ENCODE measurements around the gene CLEC16A.
"Not testable (repeated sequence)": the region's sequence is repeated elsewhere in the genome, so short reads cannot be mapped to it uniquely, and the experiment has no call there.

The CLEC16A gene

GRCh38 chr16:10964891-10965326 lies 20.5 kb downstream of the CLEC16A start:
- peak in 1 of 2 donors; percentile 59 for DNase-seq (ENCODE audit: low read depth in 1 of 2, low spot score in 1 of 2)

GRCh38 chr16:10965440-10966061 lies 21.2 kb downstream of the CLEC16A start:
- no peak for DNase-seq (ENCODE audit: low read depth in 1 of 2, low spot score in 1 of 2)

DNA sequence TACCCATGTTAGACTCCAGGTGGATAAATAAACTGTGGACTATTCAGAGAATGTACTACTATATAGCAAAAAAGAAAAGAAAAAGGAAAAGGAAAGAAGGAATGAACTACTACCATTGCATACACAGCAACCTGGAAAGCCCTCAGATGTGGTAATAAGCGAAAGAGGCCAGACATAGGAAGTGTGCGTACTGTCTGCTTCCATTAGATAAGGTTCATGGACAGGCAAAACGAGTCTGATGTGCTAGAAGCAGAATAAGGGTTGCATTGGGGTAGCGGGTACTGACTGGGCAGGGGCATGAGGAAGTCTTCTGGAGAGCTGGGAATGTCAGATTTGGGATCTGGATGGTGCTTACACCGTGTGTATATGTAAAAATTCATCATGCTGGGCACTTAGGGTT lies 21.8 kb downstream of the CLEC16A start:
- no peak for DNase-seq (ENCODE audit: low read depth in 1 of 2, low spot score in 1 of 2)

GRCh38 chr16:10966559-10966958 lies 22.2 kb downstream of the CLEC16A start:
- not testable (repeated sequence) for DNase-seq (ENCODE audit: low read depth in 1 of 2, low spot score in 1 of 2)

DNA sequence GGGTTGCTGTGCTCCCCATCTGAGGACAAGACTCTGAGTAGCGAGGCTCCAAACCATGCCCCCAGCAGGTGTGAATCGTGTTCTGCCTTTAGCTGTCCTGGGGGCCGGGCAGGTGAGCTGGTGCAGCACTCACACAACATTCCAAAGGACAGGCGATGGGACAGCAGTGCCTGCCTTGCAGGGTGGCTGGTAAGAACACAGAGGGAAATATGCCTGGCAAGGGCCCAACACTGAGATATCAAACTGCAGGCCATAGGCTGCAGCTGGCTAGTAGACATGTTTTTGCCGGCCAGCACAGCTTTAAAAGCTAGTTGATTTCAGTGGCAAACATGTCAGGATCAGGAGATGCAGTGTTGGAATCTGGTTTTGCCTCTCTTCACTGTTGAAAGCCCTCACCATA lies 23.6 kb downstream of the CLEC16A start:
- no peak for DNase-seq (ENCODE audit: low read depth in 1 of 2, low spot score in 1 of 2)

- DNase-seq (ENCODE audit: low read depth in 1 of 2, low spot score in 1 of 2) = no peak
Observed at GRCh38 chr16:10968498-10968897, 24.1 kb downstream of the CLEC16A start.

DNA sequence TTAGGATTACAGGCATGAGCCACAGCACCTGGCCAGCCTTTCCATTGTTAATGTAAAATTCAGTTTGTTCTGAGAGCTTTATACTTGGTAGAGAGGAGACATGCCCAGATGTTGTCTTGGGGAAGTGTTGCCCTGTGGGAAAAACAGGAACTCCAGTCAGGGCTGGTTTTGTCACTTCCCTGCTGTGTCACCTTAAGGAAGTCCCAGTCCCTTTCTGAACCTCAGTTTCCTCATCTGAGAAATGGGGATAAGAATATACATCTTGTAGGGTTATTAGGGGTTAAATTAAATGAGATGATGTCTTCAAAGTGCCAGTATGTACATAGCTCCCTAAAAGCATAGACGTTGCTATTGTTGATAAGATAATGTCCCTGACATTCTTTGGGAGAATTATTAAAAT lies 25.3 kb downstream of the CLEC16A start:
- no peak for DNase-seq (ENCODE audit: low read depth in 1 of 2, low spot score in 1 of 2)

GRCh38 chr16:10970065-10970464 lies 25.7 kb downstream of the CLEC16A start:
- DNase-seq (ENCODE audit: low read depth in 1 of 2, low spot score in 1 of 2) = no peak

GRCh38 chr16:10971560-10971961 lies 27.2 kb downstream of the CLEC16A start:
- peak in 1 of 2 donors; percentile 56 for DNase-seq (ENCODE audit: low read depth in 1 of 2, low spot score in 1 of 2)

- DNase-seq (ENCODE audit: low read depth in 1 of 2, low spot score in 1 of 2) = no peak
Observed at GRCh38 chr16:10972108-10972818, 27.9 kb downstream of the CLEC16A start.

DNA sequence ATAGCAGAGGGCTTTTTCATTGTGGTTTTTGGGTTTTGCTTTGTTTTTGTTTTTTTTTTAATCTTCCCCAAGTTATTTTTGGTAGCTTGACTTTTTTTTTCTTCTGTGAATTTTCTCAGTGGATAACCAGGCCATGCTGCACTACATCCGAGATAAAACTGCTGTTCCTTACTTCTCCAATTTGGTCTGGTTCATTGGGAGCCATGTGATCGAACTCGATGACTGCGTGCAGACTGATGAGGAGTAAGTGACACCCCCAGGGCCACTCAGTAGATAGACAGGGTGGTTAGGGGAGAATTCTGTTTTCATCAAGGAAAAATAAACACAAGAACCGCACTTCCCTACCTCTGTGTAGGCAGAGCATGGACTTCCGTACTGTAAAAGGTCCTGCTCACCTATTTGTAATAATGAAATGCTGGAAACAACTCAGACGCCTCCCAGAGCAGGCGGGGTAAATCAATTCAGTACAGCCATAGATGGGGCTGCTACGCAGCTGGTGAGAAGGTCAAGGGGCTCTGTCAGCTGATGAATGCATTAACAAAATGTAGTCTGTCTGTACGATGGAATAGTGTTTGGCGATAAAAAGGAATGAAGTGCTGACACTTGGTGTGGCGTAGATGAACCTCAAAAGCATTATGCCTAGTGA lies 28.6 kb downstream of the CLEC16A start:
- DNase-seq (ENCODE audit: low read depth in 1 of 2, low spot score in 1 of 2) = no peak

DNA sequence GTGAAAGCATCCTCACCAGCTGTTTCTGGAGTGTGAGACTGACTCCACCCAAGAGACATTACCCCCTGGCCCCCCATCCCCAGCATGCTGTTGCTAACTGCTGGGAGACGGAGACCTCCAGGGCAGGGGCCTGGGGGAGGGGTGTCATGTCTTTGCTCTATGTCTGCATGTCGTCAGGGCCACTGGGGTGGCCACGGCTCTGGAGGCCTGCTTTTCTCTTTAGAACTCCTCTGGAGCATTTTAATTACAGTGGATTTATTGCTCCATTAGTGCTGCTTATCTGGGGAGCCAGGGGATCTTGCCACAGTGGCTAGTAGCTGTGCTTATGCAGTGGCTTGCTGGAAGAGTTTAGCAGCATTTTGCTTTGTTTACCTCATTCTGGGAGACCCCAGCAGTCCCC lies 32.3 kb downstream of the CLEC16A start:
- no peak for DNase-seq (ENCODE audit: low read depth in 1 of 2, low spot score in 1 of 2)

GRCh38 chr16:10978124-10978523 lies 33.8 kb downstream of the CLEC16A start:
- DNase-seq (ENCODE audit: low read depth in 1 of 2, low spot score in 1 of 2) = no peak

GRCh38 chr16:10978871-10979446 lies 34.6 kb downstream of the CLEC16A start:
- DNase-seq (ENCODE audit: low read depth in 1 of 2, low spot score in 1 of 2) = no peak

DNA sequence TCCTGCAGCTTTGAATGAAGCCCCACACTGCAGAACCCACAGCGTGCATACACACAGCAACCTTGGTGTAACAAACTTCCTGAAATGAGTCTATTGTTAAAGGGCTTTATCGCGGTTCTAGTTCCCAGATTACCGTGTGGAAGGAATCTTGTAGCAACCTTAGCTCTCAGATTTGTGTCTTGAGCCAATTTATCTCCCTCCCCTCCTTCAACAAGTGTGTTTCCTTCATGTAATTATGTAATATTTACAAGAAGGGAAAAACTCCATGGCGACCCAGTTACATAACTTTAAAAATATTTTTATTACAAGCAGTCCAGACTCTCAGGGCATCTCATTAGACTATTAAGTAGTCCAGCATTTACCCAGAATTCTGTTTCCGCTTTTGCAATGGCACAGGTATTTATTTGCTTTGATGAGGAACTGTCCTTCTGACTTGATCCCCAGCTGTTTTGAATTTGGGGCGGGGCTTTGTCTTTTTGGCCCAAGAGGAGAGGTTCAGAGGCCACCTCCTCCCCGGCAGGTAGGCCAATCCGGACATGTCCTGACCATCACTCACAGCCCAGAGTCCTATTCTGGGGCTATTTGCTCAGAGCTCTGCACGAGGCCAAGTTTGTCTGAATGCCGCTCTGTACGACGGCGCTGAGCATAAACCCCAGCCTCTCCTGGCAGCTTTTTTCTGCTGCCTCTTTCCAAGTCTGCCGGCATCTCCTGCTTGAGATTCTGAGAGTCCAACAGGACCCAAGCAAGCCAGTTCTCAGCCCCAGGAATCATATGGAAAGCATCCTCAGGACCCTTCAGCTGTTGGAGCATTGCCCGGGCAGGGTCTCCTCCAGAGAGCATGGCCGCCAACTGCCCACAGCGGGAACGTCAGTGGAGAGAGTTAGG lies 35.6 kb downstream of the CLEC16A start:
- DNase-seq (ENCODE audit: low read depth in 1 of 2, low spot score in 1 of 2) = no peak

DNA sequence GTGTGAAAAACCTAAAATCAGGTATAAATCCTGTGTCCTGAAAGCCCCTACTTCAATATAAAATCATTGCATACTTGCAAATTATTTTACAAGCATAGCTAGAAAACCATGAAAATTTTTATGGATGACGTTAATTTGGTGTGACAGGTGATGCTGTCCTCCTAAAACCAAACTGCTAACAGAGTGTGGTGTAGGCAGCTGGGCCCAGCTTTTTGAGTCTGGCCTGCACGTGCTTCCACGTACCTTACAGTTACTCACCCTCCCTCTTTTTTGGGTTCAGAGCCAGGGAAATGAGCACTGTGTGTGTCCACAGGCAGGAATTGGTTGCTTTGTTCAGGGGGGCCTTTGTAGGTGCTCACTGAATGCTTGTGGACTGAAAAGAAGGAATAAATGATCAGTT lies 36.4 kb downstream of the CLEC16A start:
- DNase-seq (ENCODE audit: low read depth in 1 of 2, low spot score in 1 of 2) = no peak

DNA sequence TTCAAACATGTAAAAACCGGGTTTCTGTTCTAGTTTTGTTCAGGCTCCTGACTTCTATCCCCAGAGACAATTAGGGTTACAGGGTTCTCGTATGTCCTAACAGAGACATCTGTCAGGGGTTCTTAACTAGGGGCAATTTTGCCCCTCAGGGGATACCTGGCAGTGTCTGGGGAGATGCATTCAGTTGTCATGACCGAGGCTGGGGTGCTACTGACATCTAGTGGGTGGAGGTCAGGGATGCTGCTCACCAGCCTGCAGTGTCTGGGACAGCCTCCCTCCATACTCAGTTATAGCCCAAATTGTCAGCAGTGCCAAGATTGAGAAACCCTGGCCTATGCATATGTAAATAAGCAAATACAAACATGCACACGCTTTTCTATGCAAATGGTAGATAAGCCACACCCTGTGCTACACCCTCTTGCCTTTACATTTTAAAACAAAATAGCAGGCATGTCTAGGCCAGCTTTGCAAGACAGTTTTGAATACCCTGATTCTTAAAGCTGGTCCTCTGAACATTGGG lies 37.4 kb downstream of the CLEC16A start:
- DNase-seq (ENCODE audit: low read depth in 1 of 2, low spot score in 1 of 2) = no peak

DNA sequence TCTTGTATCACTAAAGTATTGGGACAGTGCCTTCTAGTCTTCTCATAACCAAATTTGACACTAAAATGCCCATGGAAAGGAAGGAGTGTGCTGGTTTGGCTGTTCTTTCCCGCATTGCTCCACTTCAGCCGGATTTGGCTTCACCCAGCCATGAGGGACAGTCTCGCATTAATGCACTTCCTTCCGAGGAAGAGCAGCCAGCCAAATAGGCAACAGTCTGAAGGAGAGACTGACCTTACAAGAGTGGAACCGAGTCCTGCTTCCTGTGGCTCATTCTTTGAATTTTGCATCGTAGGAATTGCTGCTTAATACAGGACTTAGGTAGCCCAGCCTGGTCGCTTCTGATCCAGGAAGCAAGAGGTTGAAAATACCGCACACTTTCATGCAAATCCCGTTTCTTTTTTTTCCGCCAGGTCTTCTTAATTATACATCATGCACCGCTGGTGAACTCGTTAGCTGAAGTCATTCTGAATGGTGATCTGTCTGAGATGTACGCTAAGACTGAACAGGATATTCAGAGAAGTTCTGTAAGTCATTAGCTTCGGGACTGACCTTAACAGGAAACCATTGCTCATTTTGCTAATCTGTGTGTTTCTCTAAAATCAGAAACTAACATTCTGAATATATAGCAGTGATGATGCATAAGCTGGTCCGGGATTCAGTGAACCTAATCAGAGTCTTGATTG lies 38.2 kb downstream of the CLEC16A start:
- DNase-seq (ENCODE audit: low read depth in 1 of 2, low spot score in 1 of 2) = no peak

- DNase-seq (ENCODE audit: low read depth in 1 of 2, low spot score in 1 of 2) = no peak
Observed at GRCh38 chr16:10983159-10983558, 38.8 kb downstream of the CLEC16A start.

GRCh38 chr16:10984509-10984908 lies 40.1 kb downstream of the CLEC16A start:
- DNase-seq (ENCODE audit: low read depth in 1 of 2, low spot score in 1 of 2) = no peak

Data from activated CD4-positive, alpha-beta T cell treated with anti-CD3 and anti-CD28 coated beads, Interleukin-2, amount 50 U/mL, for 24 hours (primary cell).